HEK293 (cell line): Measurements from ENCODE around the gene ZBTB1.

Experiments
- CTCF ChIA-PET: fragments of 350-600 bp; formaldehyde crosslinking; extraction: SDS; loops from one replicate; lab custom pipeline; 2021; ENCODE audit warnings: antibody characterized with exemption; lab: Yijun Ruan, JAX
- POLR2A ChIA-PET: fragments of 300-600 bp; formaldehyde crosslinking; extraction: SDS; loops from one replicate; lab custom pipeline; 2020; ENCODE audit warnings: antibody characterized with exemption, inconsistent platforms; lab: Yijun Ruan, JAX
- H3K27ac ChIP-seq: fragments of 200-500 bp; sonication (Bioruptor generic); 2 replicates; pipeline ENCODE4 v1.5.1; 2014; ENCODE audit warnings: low read depth, low read length, control low read depth, inconsistent platforms; ENCODE audit errors: extremely low read depth
- H3K36me3 ChIP-seq, 2 experiments: fragments of 200-500 bp in 1 of 2; sonication (Bioruptor generic) in 1 of 2; 1 replicate in 1 of 2; 2 replicates in 1 of 2; pipeline ENCODE4 v1.5.1; 2014 to 2017; ENCODE audit warnings: inconsistent platforms in 2 of 2, low read length in 2 of 2; ENCODE audit not compliant: control insufficient read depth in 2 of 2, insufficient read depth in 1 of 2
- H3K4me1 ChIP-seq: fragments of 200-500 bp; sonication (Bioruptor generic); 2 replicates; pipeline ENCODE4 v1.5.1; 2014; ENCODE audit warnings: mild to moderate bottlenecking, low read length, inconsistent platforms; ENCODE audit not compliant: control insufficient read depth, insufficient read depth
- H3K4me3 ChIP-seq: 2 replicates; pipeline ENCODE4 v1.5.1; 2011; ENCODE audit warnings: low read depth, mild to moderate bottlenecking, control low read depth, low read length, moderate library complexity
- H3K9me3 ChIP-seq: fragments of 200-500 bp; sonication (Bioruptor generic); 2 replicates; pipeline ENCODE4 v1.5.1; 2014; ENCODE audit warnings: low read depth, low read length, inconsistent platforms; ENCODE audit not compliant: control insufficient read depth, insufficient read depth
- KLF1 ChIP-seq: fragments of 450-650 bp; formaldehyde crosslinking; IDR thresholded peaks from 2 replicates; pipeline ENCODE4 v1.5.1; 2016; ENCODE audit warnings: missing biosample characterization, missing genetic modification characterization
- KLF10 ChIP-seq: fragments of 450-650 bp; IDR thresholded peaks from 2 replicates; pipeline ENCODE4 v1.5.1; 2018; ENCODE audit warnings: missing biosample characterization, mild to moderate bottlenecking, missing genetic modification characterization
- MEIS1 ChIP-seq: sonication (generic); formaldehyde crosslinking; IDR thresholded peaks from 2 replicates; pipeline ENCODE4 v1.8.1; 2022; ENCODE audit warnings: missing genetic modification reagents, mild to moderate bottlenecking, borderline replicate concordance
- OSR2 ChIP-seq: fragments of 450-650 bp; formaldehyde crosslinking; IDR thresholded peaks from 2 replicates; pipeline ENCODE4 v1.5.1; 2016; ENCODE audit warnings: missing biosample characterization, missing genetic modification characterization
- SCRT2 ChIP-seq: fragments of 450-650 bp; formaldehyde crosslinking; IDR thresholded peaks from 2 replicates; pipeline ENCODE4 v1.5.1; 2016; ENCODE audit warnings: missing biosample characterization, missing genetic modification characterization
- SP7 ChIP-seq: fragments of 450-650 bp; formaldehyde crosslinking; IDR thresholded peaks from 2 replicates; pipeline ENCODE4 v1.5.1; 2016; ENCODE audit warnings: missing biosample characterization, missing genetic modification characterization
- ZFP41 ChIP-seq: fragments of 450-650 bp; formaldehyde crosslinking; IDR thresholded peaks from 2 replicates; pipeline ENCODE4 v1.5.1; 2016; ENCODE audit warnings: missing biosample characterization, missing genetic modification characterization, borderline replicate concordance
- ZNF114 ChIP-seq: fragments of 450-650 bp; formaldehyde crosslinking; IDR thresholded peaks from 2 replicates; pipeline ENCODE4 v1.5.0; 2017; ENCODE audit warnings: missing biosample characterization, missing genetic modification characterization
- ZNF169 ChIP-seq: fragments of 450-650 bp; formaldehyde crosslinking; IDR thresholded peaks from 2 replicates; pipeline ENCODE4 v1.5.1; 2016; ENCODE audit warnings: missing biosample characterization, missing genetic modification characterization
- ZNF223 ChIP-seq: fragments of 450-650 bp; formaldehyde crosslinking; IDR thresholded peaks from 2 replicates; pipeline ENCODE4 v1.5.1; 2016; ENCODE audit warnings: missing biosample characterization, missing genetic modification characterization
- ZNF266 ChIP-seq: fragments of 450-650 bp; formaldehyde crosslinking; IDR thresholded peaks from 2 replicates; pipeline ENCODE4 v1.5.1; 2016; ENCODE audit warnings: missing biosample characterization, missing genetic modification characterization, low read depth
- ZNF544 ChIP-seq: fragments of 450-650 bp; formaldehyde crosslinking; IDR thresholded peaks from 2 replicates; pipeline ENCODE4 v1.5.0; 2017; ENCODE audit warnings: missing biosample characterization, missing genetic modification characterization
- ZNF596 ChIP-seq: fragments of 450-650 bp; IDR thresholded peaks from 2 replicates; pipeline ENCODE4 v1.5.0; 2018; ENCODE audit warnings: missing biosample characterization, mild to moderate bottlenecking, missing genetic modification characterization, moderate library complexity
- ZNF600 ChIP-seq: fragments of 450-650 bp; formaldehyde crosslinking; IDR thresholded peaks from 2 replicates; pipeline ENCODE4 v1.5.1; 2016; ENCODE audit warnings: missing biosample characterization, missing genetic modification characterization
- ZNF621 ChIP-seq: fragments of 450-650 bp; formaldehyde crosslinking; IDR thresholded peaks from 2 replicates; pipeline ENCODE4 v1.5.1; 2017; ENCODE audit warnings: missing biosample characterization, missing genetic modification characterization
- ZNF654 ChIP-seq: fragments of 450-650 bp; formaldehyde crosslinking; IDR thresholded peaks from 2 replicates; pipeline ENCODE4 v1.5.1; 2016; ENCODE audit warnings: low read depth, missing biosample characterization, missing genetic modification characterization
- ZSCAN30 ChIP-seq: fragments of 450-650 bp; IDR thresholded peaks from 2 replicates; pipeline ENCODE4 v1.5.1; 2018; ENCODE audit warnings: missing biosample characterization, mild to moderate bottlenecking, missing genetic modification characterization, moderate library complexity
- TF ChIP-seq, protein P1 (sequence below): fragments of 450-650 bp; formaldehyde crosslinking; IDR thresholded peaks from 2 replicates; pipeline ENCODE4 v1.5.1; 2016; ENCODE audit warnings: missing biosample characterization, missing genetic modification characterization, borderline replicate concordance
- TF ChIP-seq, protein P2 (sequence below): fragments of 450-650 bp; formaldehyde crosslinking; IDR thresholded peaks from 2 replicates; pipeline ENCODE4 v1.5.1; 2016; ENCODE audit warnings: missing biosample characterization, missing genetic modification characterization
- TF ChIP-seq, protein P3 (sequence below): fragments of 450-650 bp; formaldehyde crosslinking; IDR thresholded peaks from 2 replicates; pipeline ENCODE4 v1.5.1; 2016; ENCODE audit warnings: missing biosample characterization, missing genetic modification characterization, borderline replicate concordance

ZBTB1 gene

DNA sequence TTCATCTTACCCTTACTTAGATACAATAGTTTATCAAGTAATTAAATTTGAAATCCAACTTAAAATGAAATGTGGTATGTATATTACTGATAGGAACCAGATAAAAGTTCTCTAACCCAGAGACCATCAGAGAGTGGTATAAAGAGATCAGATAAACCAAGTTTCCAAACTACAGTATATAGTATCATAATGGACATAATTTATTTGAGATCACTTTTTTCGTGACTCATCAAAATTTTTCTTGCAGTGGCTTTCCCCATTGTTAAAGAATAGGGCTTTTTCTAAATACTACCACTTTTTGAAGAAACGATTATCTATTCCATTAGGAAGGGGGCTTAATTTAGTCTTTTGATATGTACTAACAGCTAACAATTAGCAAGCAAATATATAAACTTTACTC is 20.8 kb downstream of the ZBTB1 start:
- CTCF ChIA-PET: interaction anchor here (0.7 to 1.1 kb wide), 2 partner anchors 112 to 1631 kb away, joined by 3 to 4 read pairs; no protein-coding TSS in a partner anchor
- no peaks in the 10 kb centered on the region for H3K9me3 ChIP-seq
- no peak overlapping the region for H3K4me3 ChIP-seq
- H3K27ac ChIP-seq: no peak overlapping the region
- TF ChIP-seq ZNF544 (tag by site-specific recombination): no peak
- TF ChIP-seq ZSCAN30 (tag by site-specific recombination): no peak
- no peak for TF ChIP-seq SCRT2 (tag by site-specific recombination)
- TF ChIP-seq, protein P1, sequence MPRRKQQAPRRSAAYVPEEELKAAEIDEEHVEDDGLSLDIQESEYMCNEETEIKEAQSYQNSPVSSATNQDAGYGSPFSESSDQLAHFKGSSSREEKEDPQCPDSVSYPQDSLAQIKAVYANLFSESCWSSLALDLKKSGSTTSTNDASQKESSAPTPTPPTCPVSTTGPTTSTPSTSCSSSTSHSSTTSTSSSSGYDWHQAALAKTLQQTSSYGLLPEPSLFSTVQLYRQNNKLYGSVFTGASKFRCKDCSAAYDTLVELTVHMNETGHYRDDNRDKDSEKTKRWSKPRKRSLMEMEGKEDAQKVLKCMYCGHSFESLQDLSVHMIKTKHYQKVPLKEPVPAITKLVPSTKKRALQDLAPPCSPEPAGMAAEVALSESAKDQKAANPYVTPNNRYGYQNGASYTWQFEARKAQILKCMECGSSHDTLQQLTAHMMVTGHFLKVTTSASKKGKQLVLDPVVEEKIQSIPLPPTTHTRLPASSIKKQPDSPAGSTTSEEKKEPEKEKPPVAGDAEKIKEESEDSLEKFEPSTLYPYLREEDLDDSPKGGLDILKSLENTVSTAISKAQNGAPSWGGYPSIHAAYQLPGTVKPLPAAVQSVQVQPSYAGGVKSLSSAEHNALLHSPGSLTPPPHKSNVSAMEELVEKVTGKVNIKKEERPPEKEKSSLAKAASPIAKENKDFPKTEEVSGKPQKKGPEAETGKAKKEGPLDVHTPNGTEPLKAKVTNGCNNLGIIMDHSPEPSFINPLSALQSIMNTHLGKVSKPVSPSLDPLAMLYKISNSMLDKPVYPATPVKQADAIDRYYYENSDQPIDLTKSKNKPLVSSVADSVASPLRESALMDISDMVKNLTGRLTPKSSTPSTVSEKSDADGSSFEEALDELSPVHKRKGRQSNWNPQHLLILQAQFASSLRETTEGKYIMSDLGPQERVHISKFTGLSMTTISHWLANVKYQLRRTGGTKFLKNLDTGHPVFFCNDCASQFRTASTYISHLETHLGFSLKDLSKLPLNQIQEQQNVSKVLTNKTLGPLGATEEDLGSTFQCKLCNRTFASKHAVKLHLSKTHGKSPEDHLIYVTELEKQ (tag by site-specific recombination): no peak
- no peak for TF ChIP-seq SP7
- no peak for TF ChIP-seq MEIS1 (CRISPR knock-in tag)
- TF ChIP-seq ZNF223 (tag by site-specific recombination): no peak
- no peak for TF ChIP-seq ZNF266 (tag by site-specific recombination)
- no peak for TF ChIP-seq ZNF600 (tag by site-specific recombination)
- TF ChIP-seq, protein P2, sequence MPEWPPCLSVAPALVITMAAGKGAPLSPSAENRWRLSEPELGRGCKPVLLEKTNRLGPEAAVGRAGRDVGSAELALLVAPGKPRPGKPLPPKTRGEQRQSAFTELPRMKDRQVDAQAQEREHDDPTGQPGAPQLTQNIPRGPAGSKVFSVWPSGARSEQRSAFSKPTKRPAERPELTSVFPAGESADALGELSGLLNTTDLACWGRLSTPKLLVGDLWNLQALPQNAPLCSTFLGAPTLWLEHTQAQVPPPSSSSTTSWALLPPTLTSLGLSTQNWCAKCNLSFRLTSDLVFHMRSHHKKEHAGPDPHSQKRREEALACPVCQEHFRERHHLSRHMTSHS (tag by site-specific recombination): no peak
- no peak for TF ChIP-seq KLF10
- POLR2A ChIA-PET: interaction anchor here (1.3 kb wide), 1 partner anchor 15 kb away, joined by 7 read pairs; the partner anchor contains the start of gene HSPA2
- no peaks in the 10 kb centered on the region for H3K4me1 ChIP-seq
- H3K36me3 ChIP-seq: peaks cover 14 to 21% of the 10 kb centered on the region in 2 experiments

DNA sequence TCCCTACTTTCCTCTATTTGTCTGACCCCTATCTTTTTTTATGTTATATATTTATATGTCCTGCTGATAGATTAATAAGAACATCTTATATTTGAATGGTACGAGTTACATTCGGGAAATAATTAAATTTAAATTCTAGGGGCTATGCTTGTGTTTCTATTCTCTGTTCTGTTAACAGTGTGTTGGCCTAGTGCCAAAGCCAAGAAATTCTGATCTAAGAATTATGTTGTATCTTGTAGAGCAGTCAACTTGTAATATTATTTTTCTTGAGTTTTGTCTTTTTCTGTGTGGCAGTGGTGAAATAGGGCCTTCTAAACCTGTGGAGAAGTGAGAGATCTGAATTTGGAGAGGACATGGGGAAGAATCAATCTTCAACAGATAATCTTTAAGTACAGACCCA is 27.0 kb downstream of the ZBTB1 start:
- ChIA-PET POLR2A (interaction anchor here (1.9 kb wide), 1 partner anchor 9 kb away, joined by 7 read pairs; the partner anchor contains the start of gene HSPA2), CTCF (interaction anchor here (0.6 to 2.6 kb wide), 5 partner anchors 9 to 1677 kb away, joined by 3 to 10 read pairs (median 3); partner anchors contain the start of gene HSPA2)
- TF ChIP-seq, protein P3, sequence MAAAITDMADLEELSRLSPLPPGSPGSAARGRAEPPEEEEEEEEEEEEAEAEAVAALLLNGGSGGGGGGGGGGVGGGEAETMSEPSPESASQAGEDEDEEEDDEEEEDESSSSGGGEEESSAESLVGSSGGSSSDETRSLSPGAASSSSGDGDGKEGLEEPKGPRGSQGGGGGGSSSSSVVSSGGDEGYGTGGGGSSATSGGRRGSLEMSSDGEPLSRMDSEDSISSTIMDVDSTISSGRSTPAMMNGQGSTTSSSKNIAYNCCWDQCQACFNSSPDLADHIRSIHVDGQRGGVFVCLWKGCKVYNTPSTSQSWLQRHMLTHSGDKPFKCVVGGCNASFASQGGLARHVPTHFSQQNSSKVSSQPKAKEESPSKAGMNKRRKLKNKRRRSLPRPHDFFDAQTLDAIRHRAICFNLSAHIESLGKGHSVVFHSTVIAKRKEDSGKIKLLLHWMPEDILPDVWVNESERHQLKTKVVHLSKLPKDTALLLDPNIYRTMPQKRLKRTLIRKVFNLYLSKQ (tag by site-specific recombination): no peak
- TF ChIP-seq ZNF114 (tag by site-specific recombination) (no peak), KLF1 (tag by site-specific recombination) (no peak), ZFP41 (tag by site-specific recombination) (no peak), ZNF654 (tag by site-specific recombination) (no peak), ZNF169 (no peak), ZNF596 (no peak), ZNF266 (tag by site-specific recombination) (no peak), ZNF621 (tag by site-specific recombination) (no peak), OSR2 (no peak)
- Histone ChIP-seq H3K9me3 (no peaks in the 10 kb centered on the region), H3K4me3 (no peak overlapping the region), H3K27ac (no peak overlapping the region), H3K36me3 (no peaks in the 10 kb centered on the region; a peak in 1 of 3 replicates), H3K4me1 (no peaks in the 10 kb centered on the region)
